Ascending aorta (tissue), 2 donors: Measurements from ENCODE around the gene FAM53A. TPM values are rescaled to one million over a fixed set of nuclear protein-coding genes. Genes with fewer than 3 reads are reported as not detected.

Source experiments
- DNase-seq, 2 donors: peaks; one replicate each; pipeline ENCODE4 v3.0.0-alpha.2; 2019; ENCODE audit warnings: low spot score in 2 of 2
- H3K27ac ChIP-seq, 2 donors: fragments of 200-600 bp; sonication (generic); one replicate each; pipeline ENCODE4 v1.5.1; 2016 to 2017; ENCODE audit warnings: mild to moderate bottlenecking in 1 of 2
- H3K27me3 ChIP-seq: fragments of 200-600 bp; sonication (generic); one replicate; pipeline ENCODE4 v1.5.1; 2017
- H3K36me3 ChIP-seq, 2 donors: fragments of 200-600 bp; sonication (generic); one replicate each; pipeline ENCODE4 v1.5.1; 2016
- H3K4me1 ChIP-seq, 2 donors: fragments of 200-600 bp; sonication (generic); one replicate each; pipeline ENCODE4 v1.5.1; 2016 to 2017; ENCODE audit warnings: mild to moderate bottlenecking in 1 of 2
- H3K4me3 ChIP-seq, 2 donors: fragments of 200-600 bp; sonication (generic); one replicate each; pipeline ENCODE4 v1.5.1; 2016 to 2017; ENCODE audit warnings: mild to moderate bottlenecking in 1 of 2
- H3K9me3 ChIP-seq, 2 donors: fragments of 200-600 bp; sonication (generic); one replicate each; pipeline ENCODE4 v1.5.1; 2016
- CTCF ChIP-seq, 3 experiments: fragments of 200-600 bp in 2 of 3; fragments of 450-650 bp in 1 of 3; sonication (generic) in 2 of 3; IDR thresholded peaks; one replicate each; pipeline ENCODE4 v1.5.1; 2016 to 2019; ENCODE audit warnings: antibody characterized with exemption in 3 of 3, mild to moderate bottlenecking in 1 of 3, moderate library complexity in 1 of 3
- intact Hi-C: fragments of 100-400 bp; cut with DNase I; formaldehyde crosslinking; loops from one replicate; pipeline ENCODE4 v1.15.1; 2023
- total RNA-seq: library from RNA; depleted of rRNA; stranded (reverse); fragments of >200 nt; gene quantifications from one replicate; pipeline ENCODE4 v1.1.0, GENCODE V29; 2016

The FAM53A gene
- total RNA-seq, 1 donor from 2014 or later: not detected

DNA sequence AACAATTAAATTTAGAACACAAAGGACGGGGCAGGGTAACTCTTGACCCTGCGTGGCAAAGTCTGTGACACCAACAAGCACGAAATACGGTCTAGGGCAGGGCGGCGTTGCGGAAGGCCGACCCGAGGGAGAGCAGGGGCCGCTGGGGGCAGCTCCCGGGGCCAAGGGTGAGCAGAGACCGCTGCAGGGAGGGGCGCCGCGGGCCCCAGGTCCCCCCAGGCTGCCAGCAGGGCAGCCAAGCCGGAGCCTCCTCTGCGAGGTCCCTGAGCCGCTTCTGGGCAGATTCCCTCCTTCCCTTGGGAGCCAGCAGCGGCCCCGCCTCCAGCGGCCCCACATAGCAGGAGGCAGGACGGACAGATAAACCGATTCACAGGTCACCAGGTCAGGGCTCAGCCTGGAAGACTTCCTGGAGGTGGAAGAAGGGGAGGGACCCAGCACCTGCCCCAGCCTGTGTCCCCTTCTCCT is 90.2 kb downstream of the FAM53A start:
- peaks cover 5% of the 10 kb centered on the region for H3K27me3 ChIP-seq
- H3K9me3 ChIP-seq: peaks cover 6 to 20% of the 10 kb centered on the region in 2 donors
- TF ChIP-seq CTCF (IDR thresholded peaks at IDR 0.05): no peak
- no peak overlapping the region for H3K27ac ChIP-seq
- no peaks in the 10 kb centered on the region for H3K36me3 ChIP-seq
- no peak overlapping the region for H3K4me3 ChIP-seq
- intact Hi-C loops: no loop called here
- H3K4me1 ChIP-seq: no peaks in the 10 kb centered on the region
- DNase-seq: no peak

DNA sequence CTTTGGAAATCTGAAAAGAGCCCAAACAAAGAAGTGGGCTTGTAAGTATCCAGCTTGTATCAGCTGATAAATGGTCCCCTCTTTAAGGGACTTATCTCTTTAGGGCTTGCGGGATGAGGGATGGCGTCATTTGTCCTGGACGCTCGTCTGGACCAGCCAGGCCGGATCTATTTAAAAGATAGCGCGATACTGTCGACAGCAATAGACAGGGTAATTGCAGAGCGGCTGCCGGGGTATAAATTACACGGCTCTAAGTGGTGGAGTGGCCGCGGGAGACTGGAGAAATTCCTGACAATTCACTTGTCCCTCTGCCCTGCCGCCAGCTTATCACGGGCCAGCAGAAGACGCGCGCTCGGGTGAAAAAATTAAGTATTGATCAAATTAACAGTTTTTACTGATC is 90.7 kb downstream of the FAM53A start:
- no peak for TF ChIP-seq CTCF (IDR thresholded peaks at IDR 0.05)
- Histone ChIP-seq H3K9me3 (peaks cover 6 to 25% of the 10 kb centered on the region in 2 donors), H3K27ac (no peak overlapping the region), H3K36me3 (no peaks in the 10 kb centered on the region), H3K4me1 (no peaks in the 10 kb centered on the region), H3K27me3 (peaks cover 5% of the 10 kb centered on the region), H3K4me3 (no peak overlapping the region)
- intact Hi-C loops: no loop called here
- no peak for DNase-seq

DNA sequence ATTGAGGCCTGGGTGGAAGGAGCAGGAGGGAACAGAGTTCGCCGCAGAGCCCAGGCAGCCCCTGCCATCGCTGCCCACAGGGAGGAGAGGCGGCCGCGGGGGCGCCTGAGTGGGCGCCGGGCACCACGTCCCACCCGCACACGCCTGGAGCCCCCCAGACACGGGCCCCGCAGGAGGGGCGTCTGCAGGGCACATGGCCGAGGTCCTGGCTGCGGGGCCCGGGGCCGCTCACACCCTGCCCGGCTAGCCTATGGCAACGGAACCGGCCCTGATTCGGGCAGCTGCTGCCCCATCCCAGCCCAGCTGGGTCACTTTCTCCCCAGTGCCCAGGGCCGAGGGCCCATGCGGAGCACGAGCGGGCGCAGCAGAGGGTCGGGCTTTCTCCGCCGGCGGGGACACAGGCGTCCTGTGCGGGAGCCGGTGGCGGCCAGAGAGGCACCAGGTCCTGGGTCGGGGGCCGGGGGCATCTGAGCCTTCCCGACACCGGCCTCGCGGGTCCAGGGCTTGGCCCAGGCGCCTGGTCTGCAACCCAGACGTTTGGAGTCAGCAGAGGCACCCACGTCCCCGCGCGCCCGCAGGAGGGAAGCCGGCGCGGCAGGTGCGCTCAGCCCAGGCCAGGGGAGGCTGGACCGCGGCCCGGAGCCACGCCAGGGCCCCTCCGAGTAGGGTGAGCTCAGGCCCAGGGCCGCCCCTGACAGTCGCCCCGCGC is 91.2 kb downstream of the FAM53A start:
- Histone ChIP-seq H3K9me3 (peaks cover 6 to 25% of the 10 kb centered on the region in 2 donors), H3K27me3 (peaks cover 5% of the 10 kb centered on the region), H3K36me3 (no peaks in the 10 kb centered on the region), H3K4me1 (no peaks in the 10 kb centered on the region), H3K27ac (no peak overlapping the region), H3K4me3 (no peak overlapping the region)
- intact Hi-C loops: no loop called here
- no peak for TF ChIP-seq CTCF (IDR thresholded peaks at IDR 0.05)
- DNase-seq: no peak

DNA sequence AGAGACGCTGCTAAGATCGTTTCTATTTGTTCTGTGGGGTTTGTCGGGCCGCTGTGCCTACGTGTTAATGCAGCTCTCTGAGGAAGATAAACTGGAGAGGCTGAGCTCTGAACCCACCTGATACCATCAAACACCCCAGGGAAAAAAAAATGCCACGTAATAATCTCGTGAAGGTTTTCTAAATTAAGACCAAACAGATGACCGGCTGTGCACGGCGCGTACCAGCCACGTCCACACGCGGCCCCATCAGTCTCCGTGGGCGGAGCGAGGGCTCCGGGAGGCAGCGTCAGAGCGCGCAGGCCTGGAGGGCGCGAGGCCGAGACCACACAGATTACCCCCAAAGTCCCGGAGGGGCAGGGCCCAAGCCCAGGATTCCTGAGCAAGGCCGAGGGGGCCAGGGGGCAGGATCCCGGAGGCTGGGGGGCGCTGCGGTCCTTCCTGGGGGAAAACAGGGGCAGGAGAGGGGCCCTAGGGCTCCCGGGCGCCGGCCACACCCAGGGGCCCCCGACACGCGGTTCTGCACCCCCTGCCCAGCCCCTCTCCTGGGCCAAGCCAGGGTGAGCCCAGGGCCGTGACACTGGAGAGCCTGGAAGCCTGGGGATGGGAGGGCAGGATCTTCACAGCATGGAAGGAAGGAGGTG is 91.9 kb downstream of the FAM53A start:
- H3K4me3 ChIP-seq: no peak overlapping the region
- H3K4me1 ChIP-seq: no peaks in the 10 kb centered on the region
- no peak for TF ChIP-seq CTCF (IDR thresholded peaks at IDR 0.05)
- H3K27me3 ChIP-seq: peaks cover 5% of the 10 kb centered on the region
- H3K27ac ChIP-seq: no peak overlapping the region
- intact Hi-C loops: no loop called here
- H3K9me3 ChIP-seq: peaks cover 6 to 25% of the 10 kb centered on the region in 2 donors
- H3K36me3 ChIP-seq: no peaks in the 10 kb centered on the region
- no peak for DNase-seq

GRCh38 chr4:1591107-1591506 is 93.0 kb downstream of the FAM53A start:
- Histone ChIP-seq H3K9me3 (peaks cover 6 to 25% of the 10 kb centered on the region in 2 donors), H3K36me3 (no peaks in the 10 kb centered on the region), H3K27ac (no peak overlapping the region), H3K4me3 (no peak overlapping the region), H3K27me3 (peaks cover 5% of the 10 kb centered on the region), H3K4me1 (no peaks in the 10 kb centered on the region)
- no peak for TF ChIP-seq CTCF (IDR thresholded peaks at IDR 0.05)
- DNase-seq: no peak
- intact Hi-C loops: no loop called here
